HepG2 (cell line): ENCODE measurements around the gene ACTL6A. TPM values are rescaled to one million over a fixed set of nuclear protein-coding genes. Genes with fewer than 3 reads are reported as not detected.

Experiments
- ARNTL ChIP-seq: sonication (generic); formaldehyde crosslinking; IDR thresholded peaks from 2 replicates; pipeline ENCODE4 v1.4.0; 2020; ENCODE audit warnings: mild to moderate bottlenecking, missing genetic modification reagents
- FIP1L1 ChIP-seq: fragments of 200-400 bp; formaldehyde crosslinking; IDR thresholded peaks from 2 replicates; pipeline ENCODE4 v1.6.1; 2018; ENCODE audit warnings: low read depth, mild to moderate bottlenecking, low read length, moderate library complexity, borderline replicate concordance; ENCODE audit not compliant: insufficient read depth
- IKZF1 ChIP-seq: fragments of 450-650 bp; IDR thresholded peaks from 2 replicates; pipeline ENCODE4 v1.7.1; 2016
- KDM1A ChIP-seq: IDR thresholded peaks from 2 replicates; pipeline ENCODE4 v1.6.1; 2016; ENCODE audit warnings: missing compliant biosample characterization
- NR2F1 ChIP-seq, 2 experiments: fragments of 450-650 bp in 1 of 2; formaldehyde crosslinking in 1 of 2; IDR thresholded peaks; 2 replicates each; pipeline versions ENCODE4 v1.5.0 to v1.6.1; 2016 to 2020; ENCODE audit warnings: mild to moderate bottlenecking in 1 of 2, missing compliant biosample characterization in 1 of 2, missing genetic modification reagents in 1 of 2, moderate library complexity in 1 of 2
- NR2F2 ChIP-seq: IDR thresholded peaks from 2 replicates; pipeline ENCODE4 v1.6.1; 2012; ENCODE audit warnings: low read depth, inconsistent platforms, borderline replicate concordance
- TGIF2 ChIP-seq: IDR thresholded peaks from 2 replicates; pipeline ENCODE4 v1.6.1; 2016; ENCODE audit warnings: control low read depth, missing compliant biosample characterization
- ZFX ChIP-seq: sonication (generic); formaldehyde crosslinking; IDR thresholded peaks from 2 replicates; pipeline ENCODE4 v1.4.0; 2020; ENCODE audit warnings: mild to moderate bottlenecking, low read depth, missing genetic modification reagents, moderate library complexity
- ZFY ChIP-seq: sonication (generic); formaldehyde crosslinking; IDR thresholded peaks from 2 replicates; pipeline ENCODE4 v1.4.0; 2020; ENCODE audit warnings: missing genetic modification reagents
- ZFYVE20 ChIP-seq: sonication (generic); formaldehyde crosslinking; IDR thresholded peaks from 2 replicates; pipeline ENCODE4 v1.8.0; 2023; ENCODE audit warnings: low read depth, mild to moderate bottlenecking, moderate library complexity, missing genetic modification reagents, borderline replicate concordance
- ZNF251 ChIP-seq: sonication (generic); formaldehyde crosslinking; IDR thresholded peaks from 2 replicates; pipeline ENCODE4 v1.9.0; 2021; ENCODE audit warnings: mild to moderate bottlenecking, missing genetic modification reagents
- ZNF484 ChIP-seq: sonication (generic); formaldehyde crosslinking; IDR thresholded peaks from 2 replicates; pipeline ENCODE4 v1.5.1; 2020; ENCODE audit warnings: mild to moderate bottlenecking, low read depth, missing genetic modification reagents, borderline replicate concordance
- ZNF557 ChIP-seq: sonication (generic); formaldehyde crosslinking; IDR thresholded peaks from 2 replicates; pipeline ENCODE4 v1.4.0; 2020; ENCODE audit warnings: missing genetic modification reagents
- ZNF572 ChIP-seq: sonication (generic); formaldehyde crosslinking; IDR thresholded peaks from 2 replicates; pipeline ENCODE4 v1.5.1; 2020; ENCODE audit warnings: mild to moderate bottlenecking, missing genetic modification reagents
- ZSCAN12 ChIP-seq: sonication (generic); formaldehyde crosslinking; IDR thresholded peaks from 2 replicates; pipeline ENCODE4 v1.9.0; 2021; ENCODE audit warnings: mild to moderate bottlenecking, missing genetic modification reagents
- polyA plus RNA-seq, 8 experiments: library from polyadenylated mRNA; depleted of rRNA in 3 of 8; stranded (reverse) in 7 of 8; unstranded in 1 of 8; fragments of >200 nt; fragmentation: Illumina TruSeq in 4 of 8; extraction: Trizol in 4 of 8; gene quantifications; 2 replicates each; pipeline versions ENCODE4 v1.2.1 to v1.2.3, GENCODE V29; 2011 to 2016; ENCODE audit warnings: low read depth in 4 of 8, missing spikeins in 1 of 8, mixed read lengths in 1 of 8; ENCODE audit not compliant: insufficient read depth in 1 of 8
- total RNA-seq, 5 experiments: library from RNA; depleted of rRNA; stranded (reverse); fragments of >200 nt; fragmentation: Illumina TruSeq; extraction: Trizol; gene quantifications; 2 replicates each; pipeline ENCODE4 v1.2.3, GENCODE V29; 2016; ENCODE audit warnings: low read depth in 1 of 5
- TF ChIP-seq, protein P1 (sequence below): IDR thresholded peaks from 2 replicates; pipeline ENCODE4 v1.6.1; 2018; ENCODE audit warnings: missing genetic modification reagents
- TF ChIP-seq, protein P2 (sequence below): sonication (generic); formaldehyde crosslinking; IDR thresholded peaks from 2 replicates; pipeline ENCODE4 v1.8.0; 2022; ENCODE audit warnings: missing genetic modification reagents, mild to moderate bottlenecking, inconsistent platforms, borderline replicate concordance
- TF ChIP-seq, protein P3 (sequence below): sonication (generic); formaldehyde crosslinking; IDR thresholded peaks from 2 replicates; pipeline ENCODE4 v1.4.0; 2020; ENCODE audit warnings: missing genetic modification reagents
- TF ChIP-seq, protein P4 (sequence below): sonication (generic); formaldehyde crosslinking; IDR thresholded peaks from 2 replicates; pipeline ENCODE4 v1.8.0; 2022; ENCODE audit warnings: mild to moderate bottlenecking, missing genetic modification reagents, moderate library complexity
- TF ChIP-seq, protein P5 (sequence below): sonication (generic); formaldehyde crosslinking; conservative IDR thresholded peaks from 2 replicates; pipeline ENCODE4 v1.4.0; 2020; ENCODE audit warnings: mild to moderate bottlenecking, missing genetic modification reagents, moderate library complexity
- TF ChIP-seq, protein P6 (sequence below): sonication (generic); formaldehyde crosslinking; IDR thresholded peaks from 2 replicates; pipeline ENCODE4 v1.4.0; 2020; ENCODE audit warnings: missing genetic modification reagents

The ACTL6A gene
- total and polyA plus RNA-seq, 2 of the 13 experiments (the other 11 are each of a cell fraction or from before 2014, with no cell fraction given): 58.1 to 84.1 TPM

DNA sequence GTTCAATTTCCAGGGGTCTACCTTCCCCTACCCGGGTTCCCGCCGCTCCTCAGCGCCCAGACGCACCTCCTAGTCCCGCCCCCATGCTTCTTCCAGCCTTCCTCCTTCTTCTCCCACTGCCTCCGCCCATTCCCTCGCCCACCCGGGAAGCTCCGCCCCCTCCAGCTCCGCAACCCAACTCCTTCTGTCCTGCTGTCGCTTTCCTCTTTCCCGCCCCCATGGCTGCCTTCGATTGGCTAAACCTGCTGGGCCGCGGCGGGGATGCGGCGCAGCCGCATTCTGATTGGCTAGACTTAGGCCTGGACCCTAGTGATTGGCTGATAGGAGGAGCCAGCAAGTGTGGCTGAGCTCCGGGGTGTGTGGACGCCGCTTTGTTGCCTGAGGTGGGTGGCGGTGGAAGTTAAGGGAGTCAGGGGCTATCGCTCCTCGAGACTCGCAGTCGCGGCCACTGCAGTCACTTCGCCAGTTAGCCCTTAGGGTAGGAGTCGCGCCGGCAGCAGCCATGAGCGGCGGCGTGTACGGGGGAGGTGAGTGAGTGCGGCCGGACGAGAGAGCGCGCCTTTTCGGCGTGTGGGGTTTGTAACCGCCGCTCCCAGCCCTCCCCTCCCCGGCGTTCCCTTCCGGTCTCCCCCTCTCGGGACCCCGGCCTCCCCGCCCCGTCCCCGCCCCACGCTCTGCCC is at the start of gene ACTL6A (continued):
- TF ChIP-seq ZFY: peak; percentile 57
- TF ChIP-seq ZNF572: no peak
- no peak for TF ChIP-seq ZFYVE20 (CRISPR knock-in tag)
- no peak for TF ChIP-seq ZNF251 (CRISPR knock-in tag)
- TF ChIP-seq, protein P1, sequence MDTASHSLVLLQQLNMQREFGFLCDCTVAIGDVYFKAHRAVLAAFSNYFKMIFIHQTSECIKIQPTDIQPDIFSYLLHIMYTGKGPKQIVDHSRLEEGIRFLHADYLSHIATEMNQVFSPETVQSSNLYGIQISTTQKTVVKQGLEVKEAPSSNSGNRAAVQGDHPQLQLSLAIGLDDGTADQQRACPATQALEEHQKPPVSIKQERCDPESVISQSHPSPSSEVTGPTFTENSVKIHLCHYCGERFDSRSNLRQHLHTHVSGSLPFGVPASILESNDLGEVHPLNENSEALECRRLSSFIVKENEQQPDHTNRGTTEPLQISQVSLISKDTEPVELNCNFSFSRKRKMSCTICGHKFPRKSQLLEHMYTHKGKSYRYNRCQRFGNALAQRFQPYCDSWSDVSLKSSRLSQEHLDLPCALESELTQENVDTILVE: peak; percentile 23; the same call in 1 of the 2 replicates
- TF ChIP-seq NR2F2: no peak; the same call in 1 of the 2 replicates
- TF ChIP-seq KDM1A: no peak
- no peak for TF ChIP-seq IKZF1
- no peak for TF ChIP-seq ZNF484
- 0 out of 2 replicates have a peak, but pooled peaks have one; percentile 9 for TF ChIP-seq ARNTL (CRISPR knock-in tag)
- no peak for TF ChIP-seq ZSCAN12 (CRISPR knock-in tag)
- TF ChIP-seq, protein P2, sequence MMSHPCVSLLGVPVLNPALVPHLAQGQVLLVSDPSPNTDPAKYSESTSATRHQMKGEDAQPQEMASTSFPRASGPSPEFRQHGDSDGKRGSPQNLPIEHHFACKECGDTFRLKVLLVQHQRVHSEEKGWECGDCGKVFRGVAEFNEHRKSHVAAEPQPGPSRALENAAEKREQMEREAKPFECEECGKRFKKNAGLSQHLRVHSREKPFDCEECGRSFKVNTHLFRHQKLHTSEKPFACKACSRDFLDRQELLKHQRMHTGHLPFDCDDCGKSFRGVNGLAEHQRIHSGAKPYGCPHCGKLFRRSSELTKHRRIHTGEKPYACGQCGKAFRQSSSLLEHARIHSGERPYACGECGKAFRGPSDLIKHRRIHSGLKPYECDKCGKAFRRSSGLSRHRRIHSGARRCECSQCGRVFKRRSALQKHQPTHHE (CRISPR knock-in tag): no peak
- no peak for TF ChIP-seq NR2F1 (CRISPR knock-in tag; IDR thresholded peaks at IDR 0.05)
- TF ChIP-seq, protein P3, sequence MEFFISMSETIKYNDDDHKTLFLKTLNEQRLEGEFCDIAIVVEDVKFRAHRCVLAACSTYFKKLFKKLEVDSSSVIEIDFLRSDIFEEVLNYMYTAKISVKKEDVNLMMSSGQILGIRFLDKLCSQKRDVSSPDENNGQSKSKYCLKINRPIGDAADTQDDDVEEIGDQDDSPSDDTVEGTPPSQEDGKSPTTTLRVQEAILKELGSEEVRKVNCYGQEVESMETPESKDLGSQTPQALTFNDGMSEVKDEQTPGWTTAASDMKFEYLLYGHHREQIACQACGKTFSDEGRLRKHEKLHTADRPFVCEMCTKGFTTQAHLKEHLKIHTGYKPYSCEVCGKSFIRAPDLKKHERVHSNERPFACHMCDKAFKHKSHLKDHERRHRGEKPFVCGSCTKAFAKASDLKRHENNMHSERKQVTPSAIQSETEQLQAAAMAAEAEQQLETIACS: no peak
- TF ChIP-seq, protein P4, sequence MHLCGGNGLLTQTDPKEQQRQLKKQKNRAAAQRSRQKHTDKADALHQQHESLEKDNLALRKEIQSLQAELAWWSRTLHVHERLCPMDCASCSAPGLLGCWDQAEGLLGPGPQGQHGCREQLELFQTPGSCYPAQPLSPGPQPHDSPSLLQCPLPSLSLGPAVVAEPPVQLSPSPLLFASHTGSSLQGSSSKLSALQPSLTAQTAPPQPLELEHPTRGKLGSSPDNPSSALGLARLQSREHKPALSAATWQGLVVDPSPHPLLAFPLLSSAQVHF (CRISPR knock-in tag): no peak; the same call in 1 of the 2 replicates
- peak; percentile 73 for TF ChIP-seq TGIF2 (CRISPR knock-in tag)
- TF ChIP-seq, protein P5, sequence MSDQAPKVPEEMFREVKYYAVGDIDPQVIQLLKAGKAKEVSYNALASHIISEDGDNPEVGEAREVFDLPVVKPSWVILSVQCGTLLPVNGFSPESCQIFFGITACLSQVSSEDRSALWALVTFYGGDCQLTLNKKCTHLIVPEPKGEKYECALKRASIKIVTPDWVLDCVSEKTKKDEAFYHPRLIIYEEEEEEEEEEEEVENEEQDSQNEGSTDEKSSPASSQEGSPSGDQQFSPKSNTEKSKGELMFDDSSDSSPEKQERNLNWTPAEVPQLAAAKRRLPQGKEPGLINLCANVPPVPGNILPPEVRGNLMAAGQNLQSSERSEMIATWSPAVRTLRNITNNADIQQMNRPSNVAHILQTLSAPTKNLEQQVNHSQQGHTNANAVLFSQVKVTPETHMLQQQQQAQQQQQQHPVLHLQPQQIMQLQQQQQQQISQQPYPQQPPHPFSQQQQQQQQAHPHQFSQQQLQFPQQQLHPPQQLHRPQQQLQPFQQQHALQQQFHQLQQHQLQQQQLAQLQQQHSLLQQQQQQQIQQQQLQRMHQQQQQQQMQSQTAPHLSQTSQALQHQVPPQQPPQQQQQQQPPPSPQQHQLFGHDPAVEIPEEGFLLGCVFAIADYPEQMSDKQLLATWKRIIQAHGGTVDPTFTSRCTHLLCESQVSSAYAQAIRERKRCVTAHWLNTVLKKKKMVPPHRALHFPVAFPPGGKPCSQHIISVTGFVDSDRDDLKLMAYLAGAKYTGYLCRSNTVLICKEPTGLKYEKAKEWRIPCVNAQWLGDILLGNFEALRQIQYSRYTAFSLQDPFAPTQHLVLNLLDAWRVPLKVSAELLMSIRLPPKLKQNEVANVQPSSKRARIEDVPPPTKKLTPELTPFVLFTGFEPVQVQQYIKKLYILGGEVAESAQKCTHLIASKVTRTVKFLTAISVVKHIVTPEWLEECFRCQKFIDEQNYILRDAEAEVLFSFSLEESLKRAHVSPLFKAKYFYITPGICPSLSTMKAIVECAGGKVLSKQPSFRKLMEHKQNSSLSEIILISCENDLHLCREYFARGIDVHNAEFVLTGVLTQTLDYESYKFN (CRISPR knock-in tag): peak; percentile 57
- no peak for TF ChIP-seq ZNF557
- TF ChIP-seq, protein P6, sequence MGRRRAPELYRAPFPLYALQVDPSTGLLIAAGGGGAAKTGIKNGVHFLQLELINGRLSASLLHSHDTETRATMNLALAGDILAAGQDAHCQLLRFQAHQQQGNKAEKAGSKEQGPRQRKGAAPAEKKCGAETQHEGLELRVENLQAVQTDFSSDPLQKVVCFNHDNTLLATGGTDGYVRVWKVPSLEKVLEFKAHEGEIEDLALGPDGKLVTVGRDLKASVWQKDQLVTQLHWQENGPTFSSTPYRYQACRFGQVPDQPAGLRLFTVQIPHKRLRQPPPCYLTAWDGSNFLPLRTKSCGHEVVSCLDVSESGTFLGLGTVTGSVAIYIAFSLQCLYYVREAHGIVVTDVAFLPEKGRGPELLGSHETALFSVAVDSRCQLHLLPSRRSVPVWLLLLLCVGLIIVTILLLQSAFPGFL (CRISPR knock-in tag): no peak
- peak; percentile 81 for TF ChIP-seq ZFX (CRISPR knock-in tag)
- no peak for TF ChIP-seq FIP1L1
